HG03045 (cell line): Measurements from ENCODE around the gene TMEM231.
A peak's percentile ranks its signal among the peaks of the same experiment; 100 is the strongest.
"Not testable (repeated sequence)": the region's sequence is repeated elsewhere in the genome, so short reads cannot be mapped to it uniquely, and the experiment has no call there.

Experiments
- ATAC-seq: cut with Tn5 transposase; IDR thresholded peaks from one replicate; pipeline ENCODE4 v1.9.1; 2021; ENCODE audit warnings: mild to moderate bottlenecking, moderate library complexity; ENCODE audit not compliant: unreplicated experiment

The TMEM231 gene

DNA sequence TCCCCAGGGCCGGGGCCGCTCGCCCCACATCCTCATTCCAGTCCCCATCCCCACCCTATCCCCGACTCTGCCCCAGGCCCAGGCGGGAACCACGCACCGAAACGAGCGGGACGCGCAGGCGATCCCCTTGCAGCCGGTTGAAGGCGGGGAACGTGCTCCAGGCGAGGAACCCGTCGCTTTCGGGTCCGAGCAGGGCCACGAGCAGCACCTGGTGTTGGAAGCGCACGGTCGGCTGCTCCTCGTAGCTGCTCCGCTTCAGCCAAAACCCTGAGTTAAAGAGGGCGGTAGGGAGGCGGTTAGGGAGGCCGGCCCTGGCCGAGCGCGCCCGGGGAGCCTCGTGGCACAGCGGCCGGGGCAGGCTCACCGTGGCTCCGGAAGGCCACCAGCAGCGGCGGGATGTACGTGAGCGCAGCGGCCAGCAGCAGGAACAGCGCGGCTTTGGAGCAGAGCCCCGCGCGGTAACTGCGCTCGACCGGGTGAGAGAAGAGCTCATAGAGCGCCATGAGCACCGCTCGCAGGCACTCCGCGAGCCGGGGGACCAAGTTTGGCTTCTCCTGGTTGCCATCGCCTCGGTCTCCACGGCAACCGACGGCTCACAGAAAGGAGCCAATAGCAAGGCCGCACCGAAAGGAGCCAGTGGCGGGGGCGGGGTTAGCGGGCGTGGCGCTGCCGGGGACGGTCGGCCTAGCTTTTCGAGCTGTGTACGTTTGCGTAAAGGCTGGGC, at the start of gene TMEM231:
Gene TMEM231 (minus strand): TSS at position 546 of the 724 bp plus-strand sequence. CDS start 43 bp downstream, at position 503.
- peak; percentile 98 for ATAC-seq

- no peak for ATAC-seq
Observed at GRCh38 chr16:75603241-75603640, 47.2 kb upstream of the TMEM231 start.

- no peak for ATAC-seq
Observed at GRCh38 chr16:75599452-75600277, 43.6 kb upstream of the TMEM231 start.

DNA sequence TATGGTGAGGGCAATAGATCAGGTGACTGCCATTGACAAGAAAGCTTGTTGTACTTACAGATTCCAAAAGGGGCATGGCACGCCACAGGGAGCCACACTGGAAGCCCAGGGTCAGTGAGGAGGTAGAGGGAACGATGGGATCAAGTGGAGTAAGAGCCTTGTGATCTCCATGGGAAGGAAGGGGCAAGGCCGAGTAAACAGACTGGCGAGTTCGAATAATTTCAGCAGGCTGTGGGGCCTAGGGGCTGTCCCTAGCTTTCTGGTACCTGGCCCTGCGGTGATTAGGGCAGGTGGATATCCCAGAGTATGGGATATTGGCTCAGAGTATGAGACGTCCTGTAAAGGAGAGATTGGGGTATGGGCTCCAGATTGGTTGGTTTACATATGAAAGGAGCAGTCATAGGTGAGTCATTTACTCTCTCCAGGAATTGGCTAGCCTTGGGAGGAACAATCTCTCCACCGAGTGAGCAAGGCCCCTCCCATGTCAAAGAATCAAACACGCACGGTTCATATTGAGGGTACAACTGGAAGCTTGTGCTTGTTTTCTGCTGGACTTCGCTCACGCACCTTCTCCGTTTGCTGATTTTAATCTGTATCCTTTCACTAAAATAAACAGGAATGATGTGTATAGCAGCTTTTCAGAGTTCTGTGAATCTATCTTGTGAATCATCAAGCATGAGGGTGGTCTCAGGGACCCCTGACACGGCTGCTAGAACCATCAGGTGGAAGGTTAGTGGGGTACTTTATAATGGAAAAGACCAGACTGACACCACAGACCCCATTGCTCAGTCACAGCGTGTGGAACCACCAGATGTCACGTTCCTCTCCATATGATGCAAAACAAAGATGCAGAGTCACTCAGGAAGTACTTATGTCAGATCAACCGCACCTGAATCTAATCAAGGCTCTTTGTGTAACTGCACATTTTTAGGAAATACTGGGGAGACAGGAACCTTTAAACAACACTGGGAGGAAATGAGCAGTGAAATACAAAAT, 38.1 kb upstream of the TMEM231 start:
- ATAC-seq = no peak

GRCh38 chr16:75593308-75593707, 37.3 kb upstream of the TMEM231 start:
- ATAC-seq = no peak

DNA sequence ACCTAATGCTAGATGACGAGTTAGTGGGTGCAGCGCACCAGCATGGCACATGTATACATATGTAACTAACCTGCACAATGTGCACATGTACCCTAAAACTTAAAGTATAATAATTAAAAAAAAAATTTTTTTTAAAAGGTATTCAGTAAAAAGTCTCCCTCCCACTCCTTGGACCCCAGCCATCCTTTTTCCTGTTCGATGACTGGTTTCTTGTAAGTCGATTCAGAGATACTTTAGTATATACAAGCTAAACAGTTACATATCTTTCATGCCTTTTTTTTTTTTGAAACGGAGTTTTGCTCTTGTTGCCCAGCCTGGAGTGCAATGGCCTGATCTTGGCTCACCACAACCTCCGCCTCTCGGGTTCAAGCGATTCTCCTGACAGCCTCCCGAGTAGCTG, 35.9 kb upstream of the TMEM231 start:
- not testable (repeated sequence) for ATAC-seq

GRCh38 chr16:75590920-75591843, 35.1 kb upstream of the TMEM231 start:
- no peak for ATAC-seq

GRCh38 chr16:75589306-75589705, 33.3 kb upstream of the TMEM231 start:
- ATAC-seq = no peak

DNA sequence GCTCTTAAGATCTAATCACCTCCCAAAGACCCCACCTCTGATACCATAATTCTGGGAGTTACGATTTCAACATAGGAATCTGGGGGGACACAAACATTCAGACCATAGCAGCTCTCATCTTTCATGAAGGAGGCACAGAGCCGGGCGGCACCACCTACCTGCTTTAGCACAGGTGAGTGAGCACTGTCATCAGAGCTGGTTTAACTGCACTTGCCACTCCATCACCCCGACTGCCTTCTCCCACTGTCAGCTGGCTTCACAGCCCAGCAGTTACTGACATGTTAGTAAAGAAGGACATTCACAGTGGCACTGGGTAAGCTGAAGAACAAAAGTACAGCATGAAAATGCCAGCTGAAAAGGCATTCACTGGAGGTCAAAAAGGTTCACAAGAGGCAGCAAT, 32.7 kb upstream of the TMEM231 start:
- ATAC-seq = no peak

DNA sequence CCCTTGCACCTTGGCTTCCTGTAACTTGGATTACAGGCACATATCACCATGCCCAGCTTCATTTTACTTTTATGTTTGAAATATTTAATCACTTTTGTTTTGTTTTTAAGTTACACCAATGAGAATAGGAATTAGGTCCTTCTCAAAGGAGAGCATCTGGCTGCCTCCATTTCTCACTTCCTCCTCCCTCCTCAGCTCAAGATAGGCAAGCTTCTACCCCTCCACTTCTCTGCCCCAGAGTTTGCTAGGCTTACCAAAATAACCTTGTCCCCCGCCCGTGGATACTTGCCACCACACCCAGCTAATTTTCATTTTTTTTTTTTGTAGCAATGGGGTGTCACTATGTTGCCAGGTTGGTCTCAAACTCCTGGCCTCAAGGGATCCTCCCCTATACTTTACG, 28.1 kb upstream of the TMEM231 start:
- ATAC-seq = peak; percentile 73

DNA sequence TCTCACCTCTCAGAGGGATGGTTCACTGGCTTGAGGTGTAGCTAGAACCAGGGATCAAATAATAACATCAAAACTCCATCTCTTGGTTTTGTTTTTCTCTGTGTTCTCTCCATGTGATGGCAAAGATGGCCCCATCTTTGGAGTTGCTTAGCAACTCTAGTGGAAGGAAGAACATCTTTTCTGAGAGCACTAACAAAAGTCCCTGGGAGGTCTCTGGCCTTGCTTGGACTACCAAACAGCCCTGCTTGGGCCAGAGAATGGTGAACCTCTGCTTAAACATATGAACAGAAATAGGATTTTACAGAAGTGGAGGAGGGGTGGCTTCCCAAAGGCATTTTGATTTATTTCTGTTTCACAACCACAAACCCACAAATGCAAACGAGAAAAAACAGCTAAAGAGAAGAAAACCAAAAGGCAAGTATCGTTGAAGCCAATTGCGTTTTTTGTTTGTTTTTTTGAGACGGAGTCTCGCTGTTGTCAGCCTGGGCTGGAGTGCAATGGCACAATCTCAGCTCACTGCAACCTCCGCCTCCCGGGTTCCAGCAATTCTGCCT, 23.3 kb upstream of the TMEM231 start:
- ATAC-seq = no peak

- no peak for ATAC-seq
Observed at GRCh38 chr16:75578725-75579124, 22.7 kb upstream of the TMEM231 start.

DNA sequence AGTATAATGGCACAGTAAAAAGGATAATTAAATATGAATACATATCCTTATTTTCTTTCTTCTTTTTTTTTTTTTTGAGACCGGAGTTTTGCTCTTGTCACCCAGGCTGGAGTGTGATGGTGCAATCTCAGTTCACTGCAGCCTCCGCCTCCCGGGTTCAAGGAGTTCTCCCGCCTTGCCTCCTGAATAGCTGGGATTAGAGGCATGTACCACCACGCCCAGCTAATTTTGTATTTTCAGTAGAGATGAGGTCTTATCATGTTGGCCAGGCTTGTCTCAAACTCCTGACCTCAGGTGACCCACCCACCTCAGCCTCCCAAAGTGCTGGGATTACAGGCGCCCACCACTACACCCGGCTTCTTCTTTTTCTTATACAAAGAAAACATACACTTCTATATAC, 22.2 kb upstream of the TMEM231 start:
- no peak for ATAC-seq

- ATAC-seq = peak; percentile 56
Observed at GRCh38 chr16:75576384-75576811, 20.3 kb upstream of the TMEM231 start.

GRCh38 chr16:75575958-75576357, 19.9 kb upstream of the TMEM231 start:
- no peak for ATAC-seq

DNA sequence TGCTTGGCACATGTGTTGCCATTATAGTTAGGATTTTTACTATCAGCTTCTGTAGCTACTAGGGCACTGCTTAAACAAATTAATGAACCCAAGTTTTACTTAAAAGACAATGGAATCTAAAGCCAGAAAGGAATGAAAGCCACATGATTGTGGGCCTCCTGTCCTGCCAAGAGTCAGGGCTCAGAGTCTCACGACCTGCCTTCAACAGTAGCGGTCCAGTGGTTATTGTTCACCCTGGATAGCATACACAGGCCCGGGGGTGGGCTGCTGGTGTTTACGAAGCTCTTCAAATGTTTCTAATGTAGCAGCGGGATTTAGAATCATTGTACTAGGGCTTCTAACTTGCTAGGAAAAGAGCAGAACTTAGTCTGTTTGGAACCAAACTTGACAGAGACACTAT, 17.9 kb upstream of the TMEM231 start:
- no peak for ATAC-seq

DNA sequence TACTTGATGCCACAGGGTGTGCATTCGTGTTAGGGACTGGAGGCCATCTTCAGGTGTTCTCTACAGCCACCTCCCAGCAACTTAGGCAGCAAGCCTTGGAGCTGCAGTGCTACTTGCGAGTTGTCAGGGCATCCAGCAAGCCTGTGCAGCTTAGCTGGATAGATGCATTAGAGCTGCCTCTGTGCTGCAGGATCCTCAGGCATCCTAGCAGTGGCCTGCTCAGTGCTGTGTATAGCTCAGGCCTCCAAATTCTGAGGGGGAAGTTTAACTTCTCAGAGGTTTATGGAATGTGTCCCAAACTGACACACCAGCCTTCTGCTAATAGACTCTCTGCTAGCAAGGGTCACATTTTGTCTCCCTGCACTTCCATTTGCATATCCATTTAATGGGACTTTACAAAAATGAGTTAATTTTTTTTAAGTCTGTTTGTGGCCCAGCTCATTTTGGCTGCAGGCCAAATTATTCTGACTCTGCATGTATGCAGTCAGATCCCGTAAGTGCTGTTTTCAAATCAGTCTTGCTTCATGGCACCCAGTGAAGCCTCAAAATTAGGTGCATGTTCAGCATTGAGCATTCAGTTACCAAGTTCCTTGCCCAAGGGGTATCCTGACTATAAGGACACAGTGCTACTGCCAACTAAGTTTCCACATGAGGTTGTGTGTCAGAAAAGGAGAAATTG, 17.0 kb upstream of the TMEM231 start:
- ATAC-seq = no peak

- ATAC-seq = no peak
Observed at GRCh38 chr16:75570396-75571065, 14.5 kb upstream of the TMEM231 start.
